NOMO-1 treated with dmso at 0.1 percent for 144 hours (cell line): ENCODE data around the gene XAGE1A.
"Not testable (repeated sequence)": the region's sequence is repeated elsewhere in the genome, so short reads cannot be mapped to it uniquely, and the experiment has no call there.

Experiments used
- DNase-seq: peaks from one replicate; lab custom pipeline; 2025; ENCODE audit not compliant: unreplicated experiment; lab: John Stamatoyannopoulos, UW

Gene XAGE1A

GRCh38 chrX:52495545-52496418 is at the start of gene XAGE1A:
TSS of gene XAGE1A (plus strand) at chrX:52495808. CDS start at chrX:52497362, 1,554 bp downstream.
- not testable (repeated sequence) for DNase-seq

- not testable (repeated sequence) for DNase-seq
Measured at GRCh38 chrX:52452031-52452430, 43.6 kb upstream of the XAGE1A start.

- DNase-seq = not testable (repeated sequence)
Measured at GRCh38 chrX:52471301-52471700, 24.3 kb upstream of the XAGE1A start.

- not testable (repeated sequence) for DNase-seq
Measured at GRCh38 chrX:52496419-52496772, 788 bp downstream of the XAGE1A start.

- not testable (repeated sequence) for DNase-seq
Measured at GRCh38 chrX:52501362-52501761, 5.8 kb downstream of the XAGE1A start.

GRCh38 chrX:52504551-52504950 is 8.9 kb downstream of the XAGE1A start:
- no peak for DNase-seq

GRCh38 chrX:52507331-52507730 is 11.7 kb downstream of the XAGE1A start:
- no peak for DNase-seq

GRCh38 chrX:52509916-52510315 is 14.3 kb downstream of the XAGE1A start:
- DNase-seq = no peak

- DNase-seq = not testable (repeated sequence)
Measured at GRCh38 chrX:52511126-52511525, 15.5 kb downstream of the XAGE1A start.

GRCh38 chrX:52516110-52516986 is 20.7 kb downstream of the XAGE1A start:
- DNase-seq = not testable (repeated sequence)

- not testable (repeated sequence) for DNase-seq
Measured at GRCh38 chrX:52516987-52517325, 21.3 kb downstream of the XAGE1A start, which contains the start of gene XAGE1B. TSS of gene XAGE1B (minus strand) at chrX:52517063. CDS start at chrX:52515527, 1,536 bp downstream.

- DNase-seq = not testable (repeated sequence)
Measured at GRCh38 chrX:52541051-52541450, 45.4 kb downstream of the XAGE1A start.

- DNase-seq = no peak
Measured at GRCh38 chrX:52542311-52542710, 46.7 kb downstream of the XAGE1A start.

GRCh38 chrX:52544147-52544840 is 48.7 kb downstream of the XAGE1A start:
- DNase-seq = no peak

- DNase-seq = not testable (repeated sequence)
Measured at GRCh38 chrX:52548769-52549168, 53.2 kb downstream of the XAGE1A start.
